Stomach (tissue), 9 donors: Measurements from ENCODE around the gene TIMM8A. TPM values are rescaled to one million over a fixed set of nuclear protein-coding genes. Genes with fewer than 3 reads are reported as not detected.

Experiments used
- DNase-seq, 2 donors: peaks; one replicate each; pipeline versions ENCODE4 v3.0.0 to v3.0.0-alpha.2; 2013 to 2019
- H3K27ac ChIP-seq, 5 donors: fragments of 200-600 bp in 4 of 5; sonication (generic) in 4 of 5; one replicate each; pipeline ENCODE4 v1.5.1; 2013 to 2019; ENCODE audit warnings: mild to moderate bottlenecking in 1 of 5, moderate library complexity in 1 of 5
- H3K27me3 ChIP-seq, 3 donors: fragments of 200-600 bp; sonication (generic); one replicate each; pipeline ENCODE4 v1.5.1; 2017 to 2019; ENCODE audit warnings: mixed run types in 1 of 3
- H3K36me3 ChIP-seq, 4 donors: fragments of 200-600 bp; sonication (generic); 1 replicate in 3 of 4; 2 replicates in 1 of 4; pipeline ENCODE4 v1.5.1; 2016 to 2019
- H3K4me1 ChIP-seq, 4 donors: fragments of 200-600 bp; sonication (generic); one replicate each; pipeline ENCODE4 v1.5.1; 2016 to 2019
- H3K4me3 ChIP-seq, 4 donors: fragments of 200-600 bp; sonication (generic) in 3 of 4; one replicate each; pipeline ENCODE4 v1.5.1; 2016 to 2019; ENCODE audit warnings: mild to moderate bottlenecking in 1 of 4
- H3K9me3 ChIP-seq, 4 donors: fragments of 200-600 bp; sonication (generic); one replicate each; pipeline ENCODE4 v1.5.1; 2016 to 2019
- EP300 ChIP-seq: sonication (generic); formaldehyde crosslinking; IDR thresholded peaks from one replicate; pipeline ENCODE4 v1.6.1; 2017; ENCODE audit warnings: antibody characterized with exemption
- POLR2A ChIP-seq, 4 donors: fragments of 450-650 bp; IDR thresholded peaks; one replicate each; pipeline ENCODE4 v1.6.1; 2016; ENCODE audit warnings: antibody characterized with exemption in 4 of 4, control low read depth in 2 of 4, mild to moderate bottlenecking in 1 of 4, moderate library complexity in 1 of 4
- POLR2AphosphoS5 ChIP-seq, 3 donors: sonication (generic); formaldehyde crosslinking; IDR thresholded peaks; one replicate each; pipeline ENCODE4 v1.6.1; 2016; ENCODE audit warnings: antibody characterized with exemption in 3 of 3
- WGBS, 5 donors: extraction: QIAGEN DNeasy Blood & Tissue Kit in 3 of 5; methylation state at CpG; one replicate each; pipeline versions ENCODE4 v1.1.5 to v1.1.7; 2013 to 2018; 5-methylcytosine and 5-hydroxymethylcytosine counted together
- intact Hi-C: fragments of 100-400 bp; cut with DNase I; formaldehyde crosslinking; loops from one replicate; pipeline ENCODE4 v1.15.1; 2023; ENCODE audit warnings: low total_unique reads
- polyA plus RNA-seq, 3 donors: library from polyadenylated mRNA; stranded (reverse); fragments of 200-250 nt; gene quantifications; one replicate each; pipeline ENCODE4 v1.2.3, GENCODE V29; 2013
- total RNA-seq, 5 donors: library from RNA; depleted of rRNA; stranded (reverse); fragments of >200 nt; gene quantifications; one replicate each; pipeline versions ENCODE4 v1.1.0 to v1.2.3, GENCODE V29; 2014 to 2016
- TF ChIP-seq, protein P1 (sequence below), 7 experiments: fragments of 450-650 bp in 4 of 7; fragments of 200-600 bp in 3 of 7; sonication (generic) in 3 of 7; IDR thresholded peaks; one replicate each; pipeline ENCODE4 v1.5.1; 2016 to 2019; ENCODE audit warnings: antibody characterized with exemption in 7 of 7, control low read depth in 2 of 7, mild to moderate bottlenecking in 1 of 7
- donor health status: healthy with polysubstance abuse.
- donor health status: Bipolar disorder and iron deficiency.
- donor health status: healthy.

The TIMM8A gene
- total and polyA plus RNA-seq, 8 donors, result 4.6 to 10.9 (median 8.0) TPM; not detected in 1

GRCh38 chrX:101377547-101377946 lies 29.0 kb upstream of the TIMM8A start:
- H3K4me1 ChIP-seq, result no peaks in the 10 kb centered on the region
- no peaks in the 10 kb centered on the region for H3K36me3 ChIP-seq
- DNase-seq, result no peak
- no peak overlapping the region for H3K4me3 ChIP-seq
- no peaks in the 10 kb centered on the region for H3K9me3 ChIP-seq
- intact Hi-C loops, result no loop called here
- TF ChIP-seq POLR2AphosphoS5 (IDR thresholded peaks at IDR 0.05) (no peak), POLR2A (IDR thresholded peaks at IDR 0.05) (no peak), EP300 (no peak)
- TF ChIP-seq, protein P1, sequence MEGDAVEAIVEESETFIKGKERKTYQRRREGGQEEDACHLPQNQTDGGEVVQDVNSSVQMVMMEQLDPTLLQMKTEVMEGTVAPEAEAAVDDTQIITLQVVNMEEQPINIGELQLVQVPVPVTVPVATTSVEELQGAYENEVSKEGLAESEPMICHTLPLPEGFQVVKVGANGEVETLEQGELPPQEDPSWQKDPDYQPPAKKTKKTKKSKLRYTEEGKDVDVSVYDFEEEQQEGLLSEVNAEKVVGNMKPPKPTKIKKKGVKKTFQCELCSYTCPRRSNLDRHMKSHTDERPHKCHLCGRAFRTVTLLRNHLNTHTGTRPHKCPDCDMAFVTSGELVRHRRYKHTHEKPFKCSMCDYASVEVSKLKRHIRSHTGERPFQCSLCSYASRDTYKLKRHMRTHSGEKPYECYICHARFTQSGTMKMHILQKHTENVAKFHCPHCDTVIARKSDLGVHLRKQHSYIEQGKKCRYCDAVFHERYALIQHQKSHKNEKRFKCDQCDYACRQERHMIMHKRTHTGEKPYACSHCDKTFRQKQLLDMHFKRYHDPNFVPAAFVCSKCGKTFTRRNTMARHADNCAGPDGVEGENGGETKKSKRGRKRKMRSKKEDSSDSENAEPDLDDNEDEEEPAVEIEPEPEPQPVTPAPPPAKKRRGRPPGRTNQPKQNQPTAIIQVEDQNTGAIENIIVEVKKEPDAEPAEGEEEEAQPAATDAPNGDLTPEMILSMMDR (IDR thresholded peaks at IDR 0.05), result no peak
- peaks cover 0 to 2% (median 0%) of the 10 kb centered on the region in 3 donors for H3K27me3 ChIP-seq
- 50 to 79% (median 60%) methylated on average over 1 of the region's 1 CpG for WGBS, 5 donors
- no peak overlapping the region for H3K27ac ChIP-seq

DNA sequence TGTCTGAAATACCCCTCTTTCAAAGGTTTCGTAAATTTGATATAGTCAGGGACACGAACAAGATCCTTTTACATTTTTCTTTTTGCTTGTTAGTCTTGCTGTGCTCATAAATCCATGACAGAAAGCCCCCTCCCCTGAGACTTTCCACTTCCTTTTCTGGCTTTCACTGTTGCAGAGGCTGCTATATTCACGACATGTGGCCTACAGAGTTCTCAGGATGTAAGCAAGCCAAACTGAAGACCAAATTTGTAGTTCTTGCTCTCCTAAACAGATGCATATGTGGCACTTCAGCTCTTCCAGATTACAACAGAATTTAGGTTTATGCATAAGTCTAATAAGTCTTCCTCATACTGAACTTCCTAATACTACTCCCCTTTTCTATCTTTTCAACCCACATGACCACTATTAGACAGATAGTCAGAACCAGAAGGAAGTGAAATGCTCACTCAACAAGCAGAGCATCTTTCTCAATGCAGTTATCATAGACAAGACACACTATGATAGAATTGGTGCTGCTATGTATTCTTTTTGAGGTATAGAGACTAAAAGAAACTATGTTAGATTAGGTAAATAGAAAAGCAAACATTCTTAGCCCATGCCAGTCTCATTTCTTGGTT lies 22.5 kb upstream of the TIMM8A start:
- no peak overlapping the region for H3K27ac ChIP-seq
- WGBS, 5 donors, result 56 to 73% (median 60%) methylated on average over 3 of the region's 3 CpGs
- no peaks in the 10 kb centered on the region for H3K9me3 ChIP-seq
- no peak overlapping the region for H3K4me3 ChIP-seq
- no peak for TF ChIP-seq POLR2AphosphoS5 (IDR thresholded peaks at IDR 0.05)
- TF ChIP-seq EP300, result no peak
- TF ChIP-seq POLR2A (IDR thresholded peaks at IDR 0.05), result no peak
- TF ChIP-seq, protein P1 (IDR thresholded peaks at IDR 0.05), result no peak
- intact Hi-C loops, result no loop called here
- no peak for DNase-seq
- H3K27me3 ChIP-seq, result peaks cover 0 to 5% (median 4%) of the 10 kb centered on the region in 3 donors
- H3K4me1 ChIP-seq, result no peaks in the 10 kb centered on the region
- no peaks in the 10 kb centered on the region for H3K36me3 ChIP-seq

- no peak overlapping the region for H3K27ac ChIP-seq
- intact Hi-C loops, result no loop called here
- 71 to 77% (median 77%) methylated on average over 6 of the region's 6 CpGs for WGBS, 5 donors
- no peak for DNase-seq
- no peaks in the 10 kb centered on the region for H3K4me1 ChIP-seq
- H3K27me3 ChIP-seq, result peaks cover 0 to 11% (median 5%) of the 10 kb centered on the region in 3 donors
- H3K9me3 ChIP-seq, result no peaks in the 10 kb centered on the region
- H3K4me3 ChIP-seq, result no peak overlapping the region
- no peaks in the 10 kb centered on the region for H3K36me3 ChIP-seq
- TF ChIP-seq, protein P1 (IDR thresholded peaks at IDR 0.05), result no peak
- TF ChIP-seq EP300 (no peak), POLR2AphosphoS5 (IDR thresholded peaks at IDR 0.05) (no peak), POLR2A (IDR thresholded peaks at IDR 0.05) (no peak)
Observed at GRCh38 chrX:101369687-101370086, 21.1 kb upstream of the TIMM8A start.

GRCh38 chrX:101368800-101369199 lies 20.3 kb upstream of the TIMM8A start:
- no peak for DNase-seq
- TF ChIP-seq POLR2A (IDR thresholded peaks at IDR 0.05), result no peak
- no peak for TF ChIP-seq EP300
- no peak for TF ChIP-seq POLR2AphosphoS5 (IDR thresholded peaks at IDR 0.05)
- TF ChIP-seq, protein P1 (IDR thresholded peaks at IDR 0.05), result no peak
- H3K4me1 ChIP-seq, result no peaks in the 10 kb centered on the region
- intact Hi-C loops, result no loop called here
- H3K9me3 ChIP-seq, result no peaks in the 10 kb centered on the region
- H3K27ac ChIP-seq, result no peak overlapping the region
- H3K27me3 ChIP-seq, result peaks cover 0 to 13% (median 5%) of the 10 kb centered on the region in 3 donors
- no peaks in the 10 kb centered on the region for H3K36me3 ChIP-seq
- no peak overlapping the region for H3K4me3 ChIP-seq
